Small intestine (tissue), 7 donors: ENCODE data around the gene CASKIN1. TPM values are rescaled to one million over a fixed set of nuclear protein-coding genes. Genes with fewer than 3 reads are reported as not detected.

Source experiments
- DNase-seq, 2 donors: peaks; one replicate each; pipeline versions ENCODE4 v3.0.0 to v3.0.0-alpha.2; 2013
- FAIRE-seq: peaks from 2 replicates; lab custom pipeline; 2012; peaks lifted over from hg19 to GRCh38; lab: Jason Lieb, UNC
- H3K27ac ChIP-seq, 3 donors: one replicate each; pipeline ENCODE4 v1.5.1; 2013; ENCODE audit warnings: low read length in 2 of 3, mild to moderate bottlenecking in 2 of 3, control low read depth in 1 of 3, inconsistent platforms in 1 of 3, low read depth in 1 of 3, moderate library complexity in 1 of 3
- H3K27me3 ChIP-seq, 3 donors: one replicate each; pipeline ENCODE4 v1.6.1; 2013; ENCODE audit warnings: low read length in 3 of 3, inconsistent platforms in 1 of 3; ENCODE audit not compliant: control insufficient read depth in 3 of 3, insufficient read depth in 3 of 3
- H3K36me3 ChIP-seq, 3 donors: one replicate each; pipeline ENCODE4 v1.6.1; 2013; ENCODE audit warnings: low read length in 3 of 3, inconsistent platforms in 1 of 3, low read depth in 1 of 3, mild to moderate bottlenecking in 1 of 3, moderate library complexity in 1 of 3; ENCODE audit not compliant: control insufficient read depth in 3 of 3, insufficient read depth in 2 of 3
- H3K4me1 ChIP-seq, 3 donors: one replicate each; pipeline ENCODE4 v1.6.1; 2013; ENCODE audit warnings: low read length in 2 of 3, inconsistent platforms in 1 of 3, low read depth in 1 of 3, mild to moderate bottlenecking in 1 of 3, moderate library complexity in 1 of 3; ENCODE audit not compliant: control insufficient read depth in 3 of 3, insufficient read depth in 2 of 3
- H3K4me3 ChIP-seq, 3 donors: one replicate each; pipeline ENCODE4 v1.5.1; 2013; ENCODE audit warnings: low read length in 3 of 3, control low read depth in 1 of 3, inconsistent platforms in 1 of 3, low read depth in 1 of 3, mild to moderate bottlenecking in 1 of 3, moderate library complexity in 1 of 3
- H3K9me3 ChIP-seq, 2 donors: one replicate each; pipeline ENCODE4 v1.6.1; 2013; ENCODE audit warnings: low read depth in 1 of 2, low read length in 1 of 2; ENCODE audit not compliant: control insufficient read depth in 2 of 2, insufficient read depth in 1 of 2
- WGBS, 3 donors: extraction: QIAGEN DNeasy Blood & Tissue Kit; methylation state at CpG; one replicate each; pipeline ENCODE4 v1.1.7; 2013; 5-methylcytosine and 5-hydroxymethylcytosine counted together
- polyA plus RNA-seq, 4 donors: library from polyadenylated mRNA; stranded (reverse) in 3 of 4; unstranded in 1 of 4; fragments of 200-250 nt in 3 of 4; fragments of 120-200 nt in 1 of 4; gene quantifications; one replicate each; pipeline versions ENCODE4 v1.2.1 to v1.2.3, GENCODE V29; 2013
- donor health status: healthy with polysubstance abuse.
- donor health status: control.
- donor health status: control.
- donor health status: Bipolar disorder and iron deficiency.
- donor health status: healthy.

CASKIN1 gene
- polyA plus RNA-seq, 4 donors, result 0.27 to 1.1 (median 0.51) TPM

- H3K4me1 ChIP-seq, result no peaks in the 10 kb centered on the region
- no peak overlapping the region for H3K27ac ChIP-seq
- DNase-seq (no peak), FAIRE-seq (no peak)
- H3K9me3 ChIP-seq, result no peaks in the 10 kb centered on the region
- H3K27me3 ChIP-seq, result no peaks in the 10 kb centered on the region
- no peak overlapping the region for H3K4me3 ChIP-seq
- WGBS, 3 donors, result 89 to 91% (median 90%) methylated on average over 22 to 30 of the region's 30 CpGs
- H3K36me3 ChIP-seq, result no peaks in the 10 kb centered on the region
Measured at GRCh38 chr16:2183671-2184070, 12.7 kb downstream of the CASKIN1 start.

DNA sequence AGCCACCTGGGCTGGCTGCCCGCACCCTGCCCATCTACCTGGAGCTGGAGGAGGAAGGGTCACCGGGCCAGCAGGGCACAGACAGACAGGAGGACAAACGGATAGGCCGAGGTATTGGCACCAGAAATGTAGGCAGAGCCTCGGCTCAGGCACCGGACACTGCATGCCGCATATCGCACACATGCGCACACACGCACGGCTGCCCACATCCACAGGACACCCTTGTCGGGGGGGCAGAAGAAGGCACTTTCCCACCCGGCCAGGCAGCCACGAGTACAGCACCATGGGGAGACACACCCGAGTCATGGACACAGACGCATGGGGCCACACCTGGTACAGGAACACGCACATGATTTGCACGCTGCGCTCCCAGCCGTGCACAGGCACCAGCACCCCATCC lies 14.5 kb downstream of the CASKIN1 start:
- no peaks in the 10 kb centered on the region for H3K9me3 ChIP-seq
- no peaks in the 10 kb centered on the region for H3K27me3 ChIP-seq
- no peak overlapping the region for H3K27ac ChIP-seq
- H3K36me3 ChIP-seq, result peaks cover 0 to 10% (median 2%) of the 10 kb centered on the region in 3 donors
- no peak for DNase-seq
- no peak overlapping the region for H3K4me3 ChIP-seq
- H3K4me1 ChIP-seq, result no peaks in the 10 kb centered on the region
- FAIRE-seq, result no peak
- 78 to 91% (median 88%) methylated on average over 20 of the region's 20 CpGs for WGBS, 3 donors

GRCh38 chr16:2180962-2181923 lies 15.2 kb downstream of the CASKIN1 start:
- Histone ChIP-seq H3K4me3 (no peak overlapping the region), H3K36me3 (peaks cover 2 to 16% (median 6%) of the 10 kb centered on the region in 3 donors), H3K4me1 (no peaks in the 10 kb centered on the region), H3K27ac (no peak overlapping the region), H3K27me3 (no peaks in the 10 kb centered on the region), H3K9me3 (no peaks in the 10 kb centered on the region)
- FAIRE-seq, result no peak
- WGBS, 3 donors, result 71 to 81% (median 73%) methylated on average over 28 to 46 of the region's 46 CpGs
- DNase-seq, result no peak

DNA sequence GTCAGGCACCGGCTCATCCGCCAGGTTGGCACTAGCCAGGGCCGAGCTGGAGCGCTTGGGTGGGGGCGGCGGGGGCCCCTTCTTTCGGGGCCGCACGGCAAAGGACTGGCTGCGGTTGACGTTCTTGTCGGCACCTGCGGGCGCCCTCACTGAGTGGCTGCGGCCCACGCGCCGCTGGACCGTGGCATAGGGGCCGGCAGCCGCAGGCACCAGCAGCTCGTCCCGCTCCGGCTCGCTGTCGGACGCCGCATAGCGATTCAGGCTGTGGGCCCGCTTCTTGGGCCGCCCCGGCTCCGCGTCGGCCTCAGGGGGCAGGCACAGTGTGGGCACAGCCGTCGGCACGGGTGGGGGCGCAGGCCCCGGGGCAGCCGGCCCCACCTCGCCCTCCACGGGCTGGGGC lies 15.9 kb downstream of the CASKIN1 start:
- no peak overlapping the region for H3K4me3 ChIP-seq
- no peak for DNase-seq
- WGBS, 3 donors, result 95 to 96% (median 95%) methylated on average over 33 to 43 of the region's 43 CpGs
- FAIRE-seq, result no peak
- no peaks in the 10 kb centered on the region for H3K27me3 ChIP-seq
- no peak overlapping the region for H3K27ac ChIP-seq
- H3K4me1 ChIP-seq, result no peaks in the 10 kb centered on the region
- no peaks in the 10 kb centered on the region for H3K9me3 ChIP-seq
- peaks cover 2 to 24% (median 9%) of the 10 kb centered on the region in 3 donors for H3K36me3 ChIP-seq

DNA sequence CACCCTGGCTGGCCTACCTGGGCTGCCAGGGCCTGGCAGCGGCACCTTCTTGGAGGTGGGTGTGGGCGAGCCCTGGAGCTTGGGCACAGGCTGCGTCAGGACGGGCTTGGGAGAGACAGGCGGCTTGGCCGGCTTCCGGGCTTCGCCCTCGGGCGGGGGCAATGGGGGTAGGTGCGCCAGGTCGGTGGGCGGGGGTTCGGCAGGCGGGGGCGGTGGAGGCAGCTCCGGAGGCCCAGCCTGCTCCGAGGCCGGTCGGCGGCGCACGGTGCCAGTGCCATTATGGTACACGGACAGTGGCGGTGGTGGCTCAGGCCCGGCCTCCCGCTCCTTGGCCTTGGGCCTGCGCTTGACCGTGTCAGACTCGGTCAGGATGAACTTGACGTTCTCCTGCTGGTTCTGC lies 16.8 kb downstream of the CASKIN1 start:
- H3K27me3 ChIP-seq, result no peaks in the 10 kb centered on the region
- H3K4me3 ChIP-seq, result no peak overlapping the region
- H3K36me3 ChIP-seq, result peaks cover 2 to 33% (median 9%) of the 10 kb centered on the region in 3 donors
- no peaks in the 10 kb centered on the region for H3K9me3 ChIP-seq
- DNase-seq, result no peak
- H3K4me1 ChIP-seq, result no peaks in the 10 kb centered on the region
- no peak overlapping the region for H3K27ac ChIP-seq
- 80 to 93% (median 88%) methylated on average over 26 to 31 of the region's 31 CpGs for WGBS, 3 donors
- no peak for FAIRE-seq

DNA sequence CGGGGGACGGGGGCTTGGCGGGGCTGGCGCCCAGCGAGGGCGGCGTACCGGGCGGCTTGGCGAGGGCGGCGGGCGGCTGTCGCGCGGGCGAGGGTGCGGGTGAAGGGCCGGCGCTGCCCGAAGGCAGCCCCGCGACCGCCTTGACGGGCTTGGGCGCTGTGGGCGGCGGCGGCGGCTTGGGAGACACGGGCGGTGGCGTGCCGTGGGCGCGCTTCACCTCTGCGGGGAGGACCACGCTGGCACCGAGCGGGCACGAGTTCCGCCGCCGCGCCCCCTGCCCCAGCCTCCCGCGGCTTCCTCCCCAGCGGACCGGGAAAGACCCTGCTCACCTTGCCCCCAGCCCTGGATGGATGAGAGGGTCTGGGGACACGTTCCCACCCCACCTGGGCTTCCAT lies 17.3 kb downstream of the CASKIN1 start:
- Histone ChIP-seq H3K27me3 (no peaks in the 10 kb centered on the region), H3K4me3 (no peak overlapping the region), H3K27ac (no peak overlapping the region), H3K4me1 (no peaks in the 10 kb centered on the region), H3K9me3 (no peaks in the 10 kb centered on the region), H3K36me3 (peaks cover 3 to 38% (median 9%) of the 10 kb centered on the region in 3 donors)
- no peak for DNase-seq
- WGBS, 3 donors, result 37 to 69% (median 66%) methylated on average over 19 to 50 of the region's 50 CpGs
- no peak for FAIRE-seq

DNA sequence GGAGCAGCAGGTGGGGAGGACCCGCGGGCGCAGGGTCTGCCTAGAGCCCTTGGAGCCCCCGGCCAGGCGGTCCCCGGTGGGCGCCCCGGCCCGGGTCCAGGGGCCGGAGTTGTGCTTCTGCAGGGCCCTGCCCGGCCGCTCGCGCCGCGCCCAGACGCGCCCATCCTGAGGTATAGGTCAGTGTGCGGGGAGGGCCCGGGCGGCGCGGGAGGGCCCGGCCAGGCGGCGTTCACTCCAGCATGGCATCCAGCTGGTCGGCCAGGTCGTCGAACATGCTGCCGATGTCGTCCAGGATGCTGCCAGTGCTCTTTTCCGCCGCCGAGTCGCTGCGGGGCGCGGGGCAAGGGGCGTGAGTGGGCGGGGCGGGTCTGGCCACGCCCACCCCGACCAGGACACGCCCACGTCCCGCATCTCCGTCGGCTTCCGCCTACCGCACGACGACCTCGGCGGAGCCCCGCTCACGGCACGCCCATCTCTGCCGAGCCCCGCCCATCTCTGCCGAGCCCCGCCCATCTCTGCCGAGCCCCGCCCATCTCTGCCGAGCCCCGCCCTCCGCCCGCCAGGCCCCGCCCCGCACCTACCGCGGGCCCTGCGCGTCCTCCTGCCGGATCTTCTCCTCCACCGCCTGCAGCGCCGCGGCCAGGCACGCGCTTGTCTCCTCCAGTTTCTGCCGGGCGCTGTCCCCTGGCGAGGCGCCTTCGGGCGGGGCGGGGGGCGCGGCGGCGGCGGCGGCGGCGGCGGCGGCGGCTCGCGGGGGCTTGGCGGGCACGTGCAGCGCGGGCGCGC lies 17.9 kb downstream of the CASKIN1 start:
- Histone ChIP-seq H3K27me3 (no peaks in the 10 kb centered on the region), H3K4me3 (no peak overlapping the region), H3K36me3 (peaks cover 6 to 44% (median 13%) of the 10 kb centered on the region in 3 donors), H3K9me3 (no peaks in the 10 kb centered on the region), H3K4me1 (no peaks in the 10 kb centered on the region), H3K27ac (no peak overlapping the region)
- FAIRE-seq (no peak), DNase-seq (peak in 1 of 2 donors; percentile 42)
- 34 to 65% (median 57%) methylated on average over 25 to 106 of the region's 106 CpGs for WGBS, 3 donors

- Histone ChIP-seq H3K9me3 (no peaks in the 10 kb centered on the region), H3K36me3 (peaks cover 6 to 53% (median 19%) of the 10 kb centered on the region in 3 donors), H3K4me1 (no peaks in the 10 kb centered on the region), H3K27ac (no peak overlapping the region), H3K4me3 (no peak overlapping the region), H3K27me3 (no peaks in the 10 kb centered on the region)
- DNase-seq (no peak), FAIRE-seq (no peak)
- 92 to 94% (median 93%) methylated on average over 20 of the region's 20 CpGs for WGBS, 3 donors
Measured at GRCh38 chr16:2177561-2177960, 18.8 kb downstream of the CASKIN1 start.
